Measurements from ENCODE around the gene NANS. TPM values are rescaled to one million over a fixed set of nuclear protein-coding genes. Genes with fewer than 3 reads are reported as not detected.

The NANS gene
- total and polyA plus RNA-seq, 2 of the 8 experiments (the other 6 are each of a cell fraction or from before 2014, with no cell fraction given), result 56.5 to 67.3 TPM

- peaks cover 0 to 5% of the 10 kb centered on the region in 2 experiments for H4K20me1 ChIP-seq (replicated peaks in 1 of 2; ENCODE audit: control insufficient read depth in 1 of 2, insufficient read depth in 2 of 2, low read length in 2 of 2)
- no peak overlapping the region for H2AFZ ChIP-seq (ENCODE audit: low read length)
- no peak overlapping the region for H3K4me2 ChIP-seq (ENCODE audit: insufficient read depth in 1 of 2, low read depth in 2 of 2, low read length in 2 of 2)
- H3K56ac ChIP-seq (replicated peaks; ENCODE audit: insufficient read length, low read depth, low read length), result no peak overlapping the region
- no peak overlapping the region for H2BK20ac ChIP-seq (ENCODE audit: low read length)
- POLR2A ChIA-PET (ENCODE audit: partially characterized antibody), result interaction anchor here (1.2 kb wide), 1 partner anchor 27 kb away, joined by 4 read pairs; no protein-coding TSS in a partner anchor
- no peak overlapping the region for H2BK120ac ChIP-seq (replicated peaks; ENCODE audit: low read depth, low read length)
- H3K14ac ChIP-seq (ENCODE audit: insufficient read length), result no peak overlapping the region
- peaks cover 0 to 3% (median 1%) of the 10 kb centered on the region in 4 experiments; a peak in 1 of 8 replicates for H3K36me3 ChIP-seq (ENCODE audit: control insufficient read depth in 2 of 4, insufficient read depth in 4 of 4, low read length in 3 of 4)
- H3K4ac ChIP-seq (replicated peaks; ENCODE audit: insufficient read length, low read depth, low read length), result peak overlapping the region; percentile 78
- 85% methylated on average over 8 of the region's 8 CpGs; no CpG with 5 or more reads in 1 of the 2 experiments for WGBS, 2 experiments (ENCODE audit: extremely low coverage in 1 of 2, insufficient coverage in 1 of 2, insufficient read length in 1 of 2, insufficient replicate concordance in 2 of 2, low coverage in 1 of 2, low lambda C conversion rate in 2 of 2, missing lambda C conversion rate in 1 of 2)
- H3K4me1 ChIP-seq (replicated peaks in 1 of 4; ENCODE audit: control insufficient read depth in 3 of 4, insufficient read depth in 4 of 4, low read length in 3 of 4), result no peaks in the 10 kb centered on the region
- CTCF ChIA-PET (ENCODE audit: partially characterized antibody), result interaction anchor here (1.3 to 1.7 kb wide), 5 partner anchors 9 to 24 kb away, joined by 3 to 8 read pairs (median 4); no protein-coding TSS in a partner anchor
- H3K18ac ChIP-seq (ENCODE audit: extremely low read depth, low read length), result no peak overlapping the region
- H3K79me2 ChIP-seq (ENCODE audit: control insufficient read depth in 1 of 2, insufficient read depth in 2 of 2, low read length in 2 of 2), result no peaks in the 10 kb centered on the region
- no peak overlapping the region for H3K9ac ChIP-seq (replicated peaks in 1 of 4; ENCODE audit: extremely low read depth in 1 of 4, low read depth in 3 of 4, low read length in 3 of 4)
- H4K91ac ChIP-seq (replicated peaks; ENCODE audit: insufficient read length, low read length), result no peak overlapping the region
- H4K8ac ChIP-seq (ENCODE audit: extremely low read depth, insufficient read depth, low read length), result no peak overlapping the region
- peak overlapping the region; percentile 35; the same call in 1 of the 2 replicates for H2BK5ac ChIP-seq (ENCODE audit: low read depth, low read length)
- DNase-seq (ENCODE audit: low read depth in 1 of 2, low spot score in 2 of 2), result no peak
- H2BK12ac ChIP-seq (ENCODE audit: low read depth, low read length), result no peak overlapping the region
- H4K5ac ChIP-seq (ENCODE audit: insufficient read length, low read depth, low read length), result no peak overlapping the region
- no peak overlapping the region for H2AK5ac ChIP-seq (ENCODE audit: low read depth, low read length)
- H3K23me2 ChIP-seq (ENCODE audit: low read depth, low read length), result no peaks in the 10 kb centered on the region
- H3K4me3 ChIP-seq (ENCODE audit: extremely low read depth in 1 of 4, insufficient read depth in 2 of 4, low read depth in 3 of 4, low read length in 4 of 4), result no peak overlapping the region
- no peak overlapping the region for H3K23ac ChIP-seq (ENCODE audit: insufficient read length)
- no peak overlapping the region for H2BK15ac ChIP-seq (ENCODE audit: low read length)
- FAIRE-seq, result no peak
- H3K27ac ChIP-seq (ENCODE audit: low read depth, low read length), result no peak overlapping the region
- no peaks in the 10 kb centered on the region for H3K79me1 ChIP-seq (ENCODE audit: low read depth, low read length)
- TF ChIP-seq JUND (IDR thresholded peaks at IDR 0.05; ENCODE audit: low read length) (no peak), SRF (IDR thresholded peaks at IDR 0.05; ENCODE audit: low read depth, low read length) (no peak)
- H3K9me3 ChIP-seq (ENCODE audit: insufficient read depth in 2 of 2, low read depth in 1 of 2, low read length in 1 of 2), result no peaks in the 10 kb centered on the region
- H3K27me3 ChIP-seq (replicated peaks in 1 of 4; ENCODE audit: control insufficient read depth in 3 of 4, extremely low read depth in 1 of 4, insufficient read depth in 3 of 4, low read length in 3 of 4), result no peaks in the 10 kb centered on the region
These were observed 35.1 kb upstream of the NANS start for GRCh38 chr9:98021306-98022040.
